Vagina (tissue), 2 donors: ENCODE data around the gene ETV3. TPM values are rescaled to one million over a fixed set of nuclear protein-coding genes. Genes with fewer than 3 reads are reported as not detected.

Experiments
- DNase-seq, 2 donors: peaks; one replicate each; pipeline ENCODE4 v3.0.0-alpha.2; 2017; ENCODE audit errors: extremely low spot score in 2 of 2
- H3K27ac ChIP-seq: fragments of 200-600 bp; sonication (generic); one replicate; pipeline ENCODE4 v1.5.1; 2019
- H3K27me3 ChIP-seq: fragments of 200-600 bp; sonication (generic); one replicate; pipeline ENCODE4 v1.5.1; 2019
- H3K36me3 ChIP-seq, 2 donors: fragments of 200-600 bp; sonication (generic); one replicate each; pipeline ENCODE4 v1.5.1; 2017 to 2019
- H3K4me1 ChIP-seq: fragments of 200-600 bp; sonication (generic); one replicate; pipeline ENCODE4 v1.5.1; 2019
- H3K4me3 ChIP-seq, 2 donors: fragments of 200-600 bp; sonication (generic); 1 replicate in 1 of 2; 2 replicates in 1 of 2; pipeline ENCODE4 v1.5.1; 2016 to 2019
- H3K9me3 ChIP-seq: fragments of 200-600 bp; sonication (generic); one replicate; pipeline ENCODE4 v1.5.1; 2019
- CTCF ChIP-seq, 3 experiments: fragments of 450-650 bp in 2 of 3; fragments of 200-600 bp in 1 of 3; sonication (generic) in 1 of 3; IDR thresholded peaks; one replicate each; pipeline ENCODE4 v1.5.1; 2017 to 2019; ENCODE audit warnings: antibody characterized with exemption in 3 of 3, mild to moderate bottlenecking in 2 of 3, moderate library complexity in 2 of 3
- POLR2A ChIP-seq, 2 donors: fragments of 450-650 bp; IDR thresholded peaks; one replicate each; pipeline ENCODE4 v1.6.1; 2017; ENCODE audit warnings: antibody characterized with exemption in 2 of 2, mild to moderate bottlenecking in 2 of 2, moderate library complexity in 2 of 2
- POLR2AphosphoS5 ChIP-seq, 2 donors: sonication (generic); formaldehyde crosslinking; IDR thresholded peaks; one replicate each; pipeline ENCODE4 v1.9.0; 2017; ENCODE audit warnings: antibody characterized with exemption in 2 of 2, mild to moderate bottlenecking in 2 of 2, low read depth in 1 of 2; ENCODE audit not compliant: insufficient read depth in 1 of 2
- intact Hi-C: fragments of 100-400 bp; cut with DNase I; formaldehyde crosslinking; loops from one replicate; pipeline ENCODE4 v1.15.1; 2023
- total RNA-seq: library from RNA; depleted of rRNA; stranded (reverse); fragments of >200 nt; gene quantifications from one replicate; pipeline ENCODE4 v1.2.3, GENCODE V29; 2016

ETV3 gene
- total RNA-seq, 1 donor from 2014 or later, result 37.3 TPM

DNA sequence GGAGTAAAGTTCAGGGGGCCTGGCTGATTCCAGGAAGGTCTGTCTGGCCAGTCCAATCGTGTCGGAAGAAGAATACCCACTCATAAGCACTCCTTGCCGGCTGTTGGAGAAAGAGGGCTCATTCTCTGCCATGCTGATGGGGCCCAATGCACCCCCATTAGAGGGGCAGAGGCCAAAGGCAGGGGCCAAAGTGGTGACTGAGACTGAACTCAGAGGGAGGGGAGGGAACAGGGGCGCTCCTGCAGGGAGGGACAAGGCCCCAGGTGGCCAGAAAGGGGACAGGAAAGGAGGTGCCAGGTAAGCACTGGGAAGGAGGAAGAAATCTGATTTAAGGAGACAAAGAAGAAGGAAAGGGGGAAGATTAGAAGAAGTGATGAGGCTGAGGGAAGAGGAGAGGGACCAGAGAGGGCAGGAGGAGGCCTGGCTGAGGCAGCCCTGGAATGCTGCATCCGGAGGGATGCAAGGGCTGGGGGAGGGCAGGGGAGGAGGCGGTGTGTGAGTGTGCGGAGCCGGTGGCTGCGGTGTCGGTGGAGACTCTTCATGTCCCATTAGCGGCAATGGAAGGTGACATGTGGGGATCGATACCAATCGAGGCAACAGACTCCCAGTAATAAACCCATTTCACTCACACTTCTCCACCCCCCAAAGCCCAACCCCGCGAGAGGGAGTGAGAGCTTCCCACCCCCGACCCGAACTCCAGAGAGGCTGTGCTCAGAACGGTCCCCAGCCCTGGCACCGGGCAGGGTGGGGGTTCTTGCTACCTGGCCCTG lies 26.6 kb downstream of the ETV3 start:
- Histone ChIP-seq H3K27me3 (no peaks in the 10 kb centered on the region), H3K9me3 (no peaks in the 10 kb centered on the region), H3K4me3 (no peak overlapping the region), H3K27ac (no peak overlapping the region), H3K4me1 (no peaks in the 10 kb centered on the region), H3K36me3 (no peaks in the 10 kb centered on the region)
- TF ChIP-seq POLR2A (IDR thresholded peaks at IDR 0.05), result no peak
- no peak for TF ChIP-seq CTCF (IDR thresholded peaks at IDR 0.05)
- TF ChIP-seq POLR2AphosphoS5 (IDR thresholded peaks at IDR 0.05; ENCODE audit: insufficient read depth in 1 of 2, low read depth in 1 of 2), result no peak
- no peak for DNase-seq
- intact Hi-C loops, result no loop called here

- no peaks in the 10 kb centered on the region for H3K9me3 ChIP-seq
- H3K27ac ChIP-seq, result no peak overlapping the region
- TF ChIP-seq CTCF (IDR thresholded peaks at IDR 0.05) (no peak), POLR2AphosphoS5 (IDR thresholded peaks at IDR 0.05; ENCODE audit: insufficient read depth in 1 of 2, low read depth in 1 of 2) (no peak), POLR2A (IDR thresholded peaks at IDR 0.05) (no peak)
- intact Hi-C loops, result no loop called here
- H3K36me3 ChIP-seq, result no peaks in the 10 kb centered on the region
- H3K4me1 ChIP-seq, result no peaks in the 10 kb centered on the region
- no peak overlapping the region for H3K4me3 ChIP-seq
- H3K27me3 ChIP-seq, result no peaks in the 10 kb centered on the region
- no peak for DNase-seq
These were observed 27.5 kb downstream of the ETV3 start for GRCh38 chr1:157110686-157111085.

GRCh38 chr1:157110003-157110402 lies 28.2 kb downstream of the ETV3 start:
- no peaks in the 10 kb centered on the region for H3K27me3 ChIP-seq
- no peak overlapping the region for H3K4me3 ChIP-seq
- no peak for DNase-seq
- no peak overlapping the region for H3K27ac ChIP-seq
- H3K4me1 ChIP-seq, result no peaks in the 10 kb centered on the region
- H3K36me3 ChIP-seq, result no peaks in the 10 kb centered on the region
- H3K9me3 ChIP-seq, result no peaks in the 10 kb centered on the region
- no peak for TF ChIP-seq CTCF (IDR thresholded peaks at IDR 0.05)
- no peak for TF ChIP-seq POLR2A (IDR thresholded peaks at IDR 0.05)
- TF ChIP-seq POLR2AphosphoS5 (IDR thresholded peaks at IDR 0.05; ENCODE audit: insufficient read depth in 1 of 2, low read depth in 1 of 2), result no peak
- intact Hi-C loops, result no loop called here

DNA sequence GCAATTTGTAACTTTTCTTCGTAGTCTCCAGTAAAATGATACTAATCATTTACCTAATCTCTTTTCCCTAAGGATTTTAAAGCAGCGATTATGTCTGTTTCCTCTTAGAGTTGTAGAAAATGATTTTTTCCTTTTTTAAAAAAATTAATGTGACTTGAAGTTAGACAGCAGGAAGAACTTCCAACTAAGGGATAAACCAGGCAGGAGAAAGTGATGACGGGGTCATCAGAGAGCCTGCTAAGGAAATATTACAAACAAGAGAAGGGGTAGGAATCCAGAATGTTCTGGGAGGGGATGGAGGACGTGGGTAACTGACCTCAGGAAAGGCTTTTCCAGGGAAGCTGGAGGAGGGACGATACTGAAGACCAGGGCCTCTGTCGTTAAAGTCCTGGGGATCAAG lies 29.7 kb downstream of the ETV3 start:
- intact Hi-C loops, result no loop called here
- Histone ChIP-seq H3K27me3 (no peaks in the 10 kb centered on the region), H3K9me3 (no peaks in the 10 kb centered on the region), H3K4me3 (no peak overlapping the region), H3K36me3 (no peaks in the 10 kb centered on the region), H3K4me1 (no peaks in the 10 kb centered on the region), H3K27ac (no peak overlapping the region)
- DNase-seq, result no peak
- TF ChIP-seq POLR2A (IDR thresholded peaks at IDR 0.05), result no peak
- no peak for TF ChIP-seq POLR2AphosphoS5 (IDR thresholded peaks at IDR 0.05; ENCODE audit: insufficient read depth in 1 of 2, low read depth in 1 of 2)
- no peak for TF ChIP-seq CTCF (IDR thresholded peaks at IDR 0.05)

GRCh38 chr1:157107702-157108101 lies 30.5 kb downstream of the ETV3 start:
- Histone ChIP-seq H3K27ac (no peak overlapping the region), H3K36me3 (no peaks in the 10 kb centered on the region), H3K4me1 (no peaks in the 10 kb centered on the region), H3K9me3 (no peaks in the 10 kb centered on the region), H3K4me3 (no peak overlapping the region), H3K27me3 (no peaks in the 10 kb centered on the region)
- intact Hi-C loops, result no loop called here
- DNase-seq, result no peak
- TF ChIP-seq CTCF (IDR thresholded peaks at IDR 0.05) (no peak), POLR2AphosphoS5 (IDR thresholded peaks at IDR 0.05; ENCODE audit: insufficient read depth in 1 of 2, low read depth in 1 of 2) (no peak), POLR2A (IDR thresholded peaks at IDR 0.05) (no peak)
